ENCODE data around the gene OR1N1. TPM values are rescaled to one million over a fixed set of nuclear protein-coding genes. Genes with fewer than 3 reads are reported as not detected.
A peak's percentile ranks its signal among the peaks of the same experiment; 100 is the strongest.
"Not testable (repeated sequence)": the region's sequence is repeated elsewhere in the genome, so short reads cannot be mapped to it uniquely, and the experiment has no call there.

Gene OR1N1
- total and polyA plus RNA-seq, 2 of the 13 experiments (the other 11 are each of a cell fraction or from before 2014, with no cell fraction given): not detected

DNA sequence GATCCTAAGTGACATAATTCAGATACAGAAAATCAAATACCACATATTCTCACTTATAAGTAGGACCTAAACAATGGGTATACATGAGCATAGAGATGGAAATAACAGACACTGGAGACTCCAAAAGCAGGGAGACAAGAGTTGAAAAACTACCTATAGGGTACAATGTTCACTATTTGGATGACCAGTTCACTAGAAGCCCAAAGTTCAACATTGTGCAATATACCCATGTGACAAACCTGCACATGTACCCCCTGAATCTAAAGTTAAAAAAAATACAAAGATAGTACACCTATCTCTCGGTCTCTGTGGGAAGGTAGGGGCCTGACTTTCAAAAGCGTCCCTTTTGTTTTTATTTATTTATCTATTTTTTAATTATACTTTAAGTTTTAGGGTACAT is 11.7 kb upstream of the OR1N1 start:
- no peaks in the 10 kb centered on the region for H3K27me3 ChIP-seq (ENCODE audit: control insufficient read depth in 1 of 2, insufficient read depth in 2 of 2, low read length in 2 of 2)
- no peaks in the 10 kb centered on the region for H4K20me1 ChIP-seq (ENCODE audit: insufficient read depth, low read length)
- intact Hi-C loops (cut with micrococcal nuclease; ENCODE audit: unreplicated experiment) (no loop called here), in situ Hi-C loops (cut with HindIII; ENCODE audit: extremely low pct_ligation_motif_present, low pct_unique_long_range_greater_than_20kb) (no loop called here)
- no peaks in the 10 kb centered on the region for H3K79me2 ChIP-seq (ENCODE audit: insufficient read depth, low read length)
- no peak overlapping the region for H3K4me2 ChIP-seq (ENCODE audit: low read depth, low read length)
- no peaks in the 10 kb centered on the region for H3K4me1 ChIP-seq (ENCODE audit: insufficient read depth, low read length)
- FAIRE-seq (no peak), DNase-seq (ENCODE audit: low spot score) (no peak), ATAC-seq (no peak)
- CTCF ChIA-PET (ENCODE audit: low intra/inter-chr PET ratio, low total read pairs): no interaction called here
- no peak overlapping the region for H2AFZ ChIP-seq (ENCODE audit: low read length)
- no peak overlapping the region for H3K4me3 ChIP-seq (replicated peaks in 1 of 3; ENCODE audit: insufficient read depth in 1 of 3, low read depth in 2 of 3, low read length in 3 of 3)
- peaks cover 8% of the 10 kb centered on the region; the same call in 1 of the 2 replicates for H3K9me3 ChIP-seq (ENCODE audit: low read length)
- TF ChIP-seq CEBPB (IDR thresholded peaks at IDR 0.05; ENCODE audit: borderline replicate concordance, low read depth, low read length): peak; percentile 51
- TF ChIP-seq ZNF224 (CRISPR knock-in tag; IDR thresholded peaks at IDR 0.05): no peak
- TF ChIP-seq ZNF543 (CRISPR knock-in tag; IDR thresholded peaks at IDR 0.05): no peak
- no peak for TF ChIP-seq YEATS4 (CRISPR knock-in tag; IDR thresholded peaks at IDR 0.05; ENCODE audit: borderline replicate concordance)
- no peak for TF ChIP-seq HDAC1 (CRISPR knock-in tag; IDR thresholded peaks at IDR 0.05)
- TF ChIP-seq, protein P1, sequence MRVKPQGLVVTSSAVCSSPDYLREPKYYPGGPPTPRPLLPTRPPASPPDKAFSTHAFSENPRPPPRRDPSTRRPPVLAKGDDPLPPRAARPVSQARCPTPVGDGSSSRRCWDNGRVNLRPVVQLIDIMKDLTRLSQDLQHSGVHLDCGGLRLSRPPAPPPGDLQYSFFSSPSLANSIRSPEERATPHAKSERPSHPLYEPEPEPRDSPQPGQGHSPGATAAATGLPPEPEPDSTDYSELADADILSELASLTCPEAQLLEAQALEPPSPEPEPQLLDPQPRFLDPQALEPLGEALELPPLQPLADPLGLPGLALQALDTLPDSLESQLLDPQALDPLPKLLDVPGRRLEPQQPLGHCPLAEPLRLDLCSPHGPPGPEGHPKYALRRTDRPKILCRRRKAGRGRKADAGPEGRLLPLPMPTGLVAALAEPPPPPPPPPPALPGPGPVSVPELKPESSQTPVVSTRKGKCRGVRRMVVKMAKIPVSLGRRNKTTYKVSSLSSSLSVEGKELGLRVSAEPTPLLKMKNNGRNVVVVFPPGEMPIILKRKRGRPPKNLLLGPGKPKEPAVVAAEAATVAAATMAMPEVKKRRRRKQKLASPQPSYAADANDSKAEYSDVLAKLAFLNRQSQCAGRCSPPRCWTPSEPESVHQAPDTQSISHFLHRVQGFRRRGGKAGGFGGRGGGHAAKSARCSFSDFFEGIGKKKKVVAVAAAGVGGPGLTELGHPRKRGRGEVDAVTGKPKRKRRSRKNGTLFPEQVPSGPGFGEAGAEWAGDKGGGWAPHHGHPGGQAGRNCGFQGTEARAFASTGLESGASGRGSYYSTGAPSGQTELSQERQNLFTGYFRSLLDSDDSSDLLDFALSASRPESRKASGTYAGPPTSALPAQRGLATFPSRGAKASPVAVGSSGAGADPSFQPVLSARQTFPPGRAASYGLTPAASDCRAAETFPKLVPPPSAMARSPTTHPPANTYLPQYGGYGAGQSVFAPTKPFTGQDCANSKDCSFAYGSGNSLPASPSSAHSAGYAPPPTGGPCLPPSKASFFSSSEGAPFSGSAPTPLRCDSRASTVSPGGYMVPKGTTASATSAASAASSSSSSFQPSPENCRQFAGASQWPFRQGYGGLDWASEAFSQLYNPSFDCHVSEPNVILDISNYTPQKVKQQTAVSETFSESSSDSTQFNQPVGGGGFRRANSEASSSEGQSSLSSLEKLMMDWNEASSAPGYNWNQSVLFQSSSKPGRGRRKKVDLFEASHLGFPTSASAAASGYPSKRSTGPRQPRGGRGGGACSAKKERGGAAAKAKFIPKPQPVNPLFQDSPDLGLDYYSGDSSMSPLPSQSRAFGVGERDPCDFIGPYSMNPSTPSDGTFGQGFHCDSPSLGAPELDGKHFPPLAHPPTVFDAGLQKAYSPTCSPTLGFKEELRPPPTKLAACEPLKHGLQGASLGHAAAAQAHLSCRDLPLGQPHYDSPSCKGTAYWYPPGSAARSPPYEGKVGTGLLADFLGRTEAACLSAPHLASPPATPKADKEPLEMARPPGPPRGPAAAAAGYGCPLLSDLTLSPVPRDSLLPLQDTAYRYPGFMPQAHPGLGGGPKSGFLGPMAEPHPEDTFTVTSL (CRISPR knock-in tag; IDR thresholded peaks at IDR 0.05; ENCODE audit: borderline replicate concordance): no peak
- no peaks in the 10 kb centered on the region for H3K36me3 ChIP-seq (replicated peaks in 1 of 2; ENCODE audit: control insufficient read depth in 1 of 2, insufficient read depth in 2 of 2, low read length in 2 of 2)
- WGBS (ENCODE audit: low lambda C conversion rate): 24% methylated on average over 2 of the region's 2 CpGs
- H3K9ac ChIP-seq (ENCODE audit: insufficient read depth, low read depth, low read length): no peak overlapping the region
- H3K27ac ChIP-seq (ENCODE audit: extremely low read length, insufficient read depth, low read length): no peak overlapping the region
- POLR2A ChIA-PET: no interaction called here
- BruUV-seq (replicated peaks): no TSS peak

DNA sequence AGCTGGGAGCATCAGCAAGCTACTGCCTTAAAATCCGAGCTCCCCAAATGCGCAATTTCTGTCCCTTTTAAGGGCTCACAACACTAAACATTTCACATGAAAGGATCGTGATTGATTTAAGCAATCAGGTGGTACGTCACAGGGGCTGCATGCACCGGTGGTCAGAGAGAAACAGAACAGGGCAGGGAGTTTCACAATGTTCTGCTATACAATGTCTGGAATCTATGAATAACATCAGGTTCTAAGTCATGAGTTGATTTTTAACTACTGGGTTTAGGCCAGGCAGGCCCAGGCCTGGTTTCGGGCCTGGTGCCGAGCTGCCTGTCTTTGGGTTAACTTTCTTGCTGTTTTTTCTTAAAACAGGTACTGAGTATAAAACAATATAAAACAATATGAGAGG is 10.0 kb upstream of the OR1N1 start:
- POLR2A ChIA-PET; CTCF ChIA-PET (ENCODE audit: low intra/inter-chr PET ratio, low total read pairs); H3K9ac ChIP-seq (ENCODE audit: insufficient read depth, low read depth, low read length); H3K4me3 ChIP-seq (replicated peaks in 1 of 3; ENCODE audit: insufficient read depth in 1 of 3, low read depth in 2 of 3, low read length in 3 of 3); H3K4me1 ChIP-seq (ENCODE audit: insufficient read depth, low read length); H4K20me1 ChIP-seq (ENCODE audit: insufficient read depth, low read length); H3K4me2 ChIP-seq (ENCODE audit: low read depth, low read length); BruUV-seq (replicated peaks); H3K27ac ChIP-seq (ENCODE audit: extremely low read length, insufficient read depth, low read length); DNase-seq (ENCODE audit: low spot score); H3K79me2 ChIP-seq (ENCODE audit: insufficient read depth, low read length); in situ Hi-C loops (cut with HindIII; ENCODE audit: extremely low pct_ligation_motif_present, low pct_unique_long_range_greater_than_20kb); intact Hi-C loops (cut with micrococcal nuclease; ENCODE audit: unreplicated experiment); H3K9me3 ChIP-seq (ENCODE audit: low read length); FAIRE-seq; H2AFZ ChIP-seq (ENCODE audit: low read length); H3K27me3 ChIP-seq (ENCODE audit: control insufficient read depth in 1 of 2, insufficient read depth in 2 of 2, low read length in 2 of 2); H3K36me3 ChIP-seq (replicated peaks in 1 of 2; ENCODE audit: control insufficient read depth in 1 of 2, insufficient read depth in 2 of 2, low read length in 2 of 2); ATAC-seq: not testable (repeated sequence)
- WGBS (ENCODE audit: low lambda C conversion rate): 3% methylated on average over 7 of the region's 7 CpGs

Data from HepG2 (cell line).